ENCODE data around the gene SNTB2.
"Not testable (repeated sequence)": the region's sequence is repeated elsewhere in the genome, so short reads cannot be mapped to it uniquely, and the experiment has no call there.

Gene SNTB2

GRCh38 chr16:69291657-69292056 lies 104.7 kb downstream of the SNTB2 start:
- not testable (repeated sequence) for ATAC-seq, DNase-seq

GRCh38 chr16:69293401-69293800 lies 106.4 kb downstream of the SNTB2 start:
- no peak for ATAC-seq
- no peak for DNase-seq

- ATAC-seq (no peak), DNase-seq (no peak)
These were observed 107.1 kb downstream of the SNTB2 start for GRCh38 chr16:69294051-69294450.

GRCh38 chr16:69296771-69297170 lies 109.8 kb downstream of the SNTB2 start:
- ATAC-seq, DNase-seq: not testable (repeated sequence)

GRCh38 chr16:69298261-69298660 lies 111.3 kb downstream of the SNTB2 start:
- DNase-seq (no peak), ATAC-seq (no peak)

GRCh38 chr16:69301187-69301586 lies 114.2 kb downstream of the SNTB2 start:
- ATAC-seq, result no peak
- DNase-seq, result no peak

GRCh38 chr16:69301861-69302260 lies 114.9 kb downstream of the SNTB2 start:
- no peak for DNase-seq
- no peak for ATAC-seq

- ATAC-seq (no peak), DNase-seq (no peak)
These were observed 115.3 kb downstream of the SNTB2 start for GRCh38 chr16:69302301-69302700.

GRCh38 chr16:69306031-69306430 lies 119.1 kb downstream of the SNTB2 start:
- ATAC-seq, result no peak
- DNase-seq, result no peak

- DNase-seq (no peak), ATAC-seq (no peak)
These were observed 120.1 kb downstream of the SNTB2 start for GRCh38 chr16:69307091-69307490.

GRCh38 chr16:69307856-69308255 lies 120.9 kb downstream of the SNTB2 start:
- ATAC-seq (no peak), DNase-seq (no peak)

GRCh38 chr16:69309316-69309715 lies 122.4 kb downstream of the SNTB2 start:
- ATAC-seq, result no peak

GRCh38 chr16:69310653-69311532 lies 123.9 kb downstream of the SNTB2 start, which contains the start of gene VPS4A:
Gene VPS4A, plus strand, starts transcription at chr16:69311350. Its CDS starts 162 bp downstream, at chr16:69311512.
- ATAC-seq (peak; percentile 99), DNase-seq (peak; percentile 99)

More at GRCh38 chr16:69309316-69309715, 122.4 kb downstream of the SNTB2 start:
- no peak for DNase-seq

- ATAC-seq, result peak; percentile 62
- DNase-seq, result peak; percentile 55
These were observed 124.8 kb downstream of the SNTB2 start for GRCh38 chr16:69311533-69312387.

- DNase-seq, result no peak
These were observed 126.5 kb downstream of the SNTB2 start for GRCh38 chr16:69313469-69313868.

GRCh38 chr16:69314534-69314933 lies 127.6 kb downstream of the SNTB2 start:
- DNase-seq (no peak), ATAC-seq (no peak)

More at GRCh38 chr16:69313469-69313868, 126.5 kb downstream of the SNTB2 start:
- no peak for ATAC-seq

GRCh38 chr16:69315486-69316311 lies 128.7 kb downstream of the SNTB2 start:
- ATAC-seq (no peak), DNase-seq (no peak)

GRCh38 chr16:69316595-69317034 lies 129.7 kb downstream of the SNTB2 start:
- DNase-seq (no peak), ATAC-seq (no peak)

GRCh38 chr16:69318177-69318910 lies 131.4 kb downstream of the SNTB2 start:
- ATAC-seq (no peak), DNase-seq (no peak)

- ATAC-seq (no peak), DNase-seq (no peak)
These were observed 131.9 kb downstream of the SNTB2 start for GRCh38 chr16:69318911-69319289.

GRCh38 chr16:69319381-69319780 lies 132.4 kb downstream of the SNTB2 start:
- no peak for DNase-seq
- no peak for ATAC-seq

Measured in stimulated activated naive CD8-positive, alpha-beta T cell treated with anti-CD3 and anti-CD28 coated beads, Interleukin-15, Interleukin-2, amounts not matched to agents 100 U/mL and 50 U/mL, for 24 hours (primary cell).